ENCODE data around the gene WWC2.

- TF ChIP-seq CTCF (IDR thresholded peaks at IDR 0.05; ENCODE audit: low read depth, low read length) (no peak), POLR2A (IDR thresholded peaks at IDR 0.05; ENCODE audit: extremely low read depth, insufficient read length) (no peak), MYC (IDR thresholded peaks at IDR 0.05; ENCODE audit: low read depth, low read length) (no peak)
These were observed 73.8 kb downstream of the WWC2 start for GRCh38 chr4:183172881-183173280.

Data from NB4 (cell line).